ENCODE measurements around the gene SMC4. TPM values are rescaled to one million over a fixed set of nuclear protein-coding genes. Genes with fewer than 3 reads are reported as not detected.

The SMC4 gene
- total and polyA plus RNA-seq, 2 of the 13 experiments (the other 11 are each of a cell fraction or from before 2014, with no cell fraction given), result 19.2 to 74.3 TPM

- TF ChIP-seq ATF1 (CRISPR knock-in tag; IDR thresholded peaks at IDR 0.05) (peak; percentile 90), ZNF142 (CRISPR knock-in tag; IDR thresholded peaks at IDR 0.05) (0 out of 2 replicates have a peak, but pooled peaks have one; percentile 34), PRDM4 (CRISPR knock-in tag; IDR thresholded peaks at IDR 0.05; ENCODE audit: borderline replicate concordance) (peak; percentile 82; the same call in 1 of the 2 replicates), BRF2 (CRISPR knock-in tag; IDR thresholded peaks at IDR 0.05) (peak; percentile 54; the same call in 1 of the 2 replicates), RFX3 (CRISPR knock-in tag; IDR thresholded peaks at IDR 0.05) (peak; percentile 72), BRD4 (CRISPR knock-in tag; IDR thresholded peaks at IDR 0.05) (peak; percentile 27; the same call in 1 of the 2 replicates), MXD4 (CRISPR knock-in tag; IDR thresholded peaks at IDR 0.05) (0 out of 2 replicates have a peak, but pooled peaks have one; percentile 22), ZC3H13 (CRISPR knock-in tag; IDR thresholded peaks at IDR 0.05) (0 out of 2 replicates have a peak, but pooled peaks have one; percentile 65), RFX5 (IDR thresholded peaks at IDR 0.05; ENCODE audit: low read depth, low read length) (no peak), HDAC1 (CRISPR knock-in tag; IDR thresholded peaks at IDR 0.05) (peak; percentile 91), ZBTB7B (CRISPR knock-in tag; IDR thresholded peaks at IDR 0.05) (no peak), PHF8 (CRISPR knock-in tag; IDR thresholded peaks at IDR 0.05) (peak; percentile 39; the same call in 1 of the 2 replicates), TAF1 (CRISPR knock-in tag; IDR thresholded peaks at IDR 0.05) (peak; percentile 30), CHCHD3 (CRISPR knock-in tag; IDR thresholded peaks at IDR 0.05) (0 out of 2 replicates have a peak, but pooled peaks have one; percentile 75), ZNF33A (CRISPR knock-in tag; IDR thresholded peaks at IDR 0.05; ENCODE audit: borderline replicate concordance) (no peak), E2F2 (CRISPR knock-in tag; IDR thresholded peaks at IDR 0.05; ENCODE audit: borderline replicate concordance) (peak; percentile 27; the same call in 1 of the 2 replicates), ARID2 (CRISPR knock-in tag; IDR thresholded peaks at IDR 0.05; ENCODE audit: borderline replicate concordance) (no peak), ZMYM4 (CRISPR knock-in tag; IDR thresholded peaks at IDR 0.05) (peak; percentile 90)
These were observed at the start of gene SMC4, which contains the start of gene IFT80 (continued) for GRCh38 chr3:160399125-160400029.
